Mammary epithelial cell (primary cell): ENCODE results near the gene ID3.

ENCODE experiments used
- CTCF ChIP-seq, 2 donors: IDR thresholded peaks in 1 of 2; conservative IDR thresholded peaks in 1 of 2; 2 replicates each; pipeline ENCODE4 v1.5.1; 2011 to 2012; ENCODE audit warnings: inconsistent platforms in 2 of 2, low read length in 2 of 2, mild to moderate bottlenecking in 2 of 2, control low read depth in 1 of 2, low read depth in 1 of 2; ENCODE audit not compliant: insufficient read depth in 1 of 2; ENCODE audit errors: extremely low read depth in 1 of 2
- EZH2 ChIP-seq: IDR thresholded peaks from 2 replicates; pipeline ENCODE4 v1.6.1; 2012; ENCODE audit warnings: low read length, inconsistent platforms, borderline replicate concordance

- TF ChIP-seq CTCF (conservative IDR thresholded peaks at IDR 0.05 in 1 of 2, IDR thresholded peaks at IDR 0.05 in 1 of 2; ENCODE audit: extremely low read depth in 1 of 2, insufficient read depth in 1 of 2, low read depth in 1 of 2, low read length in 2 of 2) (no peak), EZH2 (no peak)
Observed at GRCh38 chr1:23514111-23514679, 45.1 kb downstream of the ID3 start.
